GM18907 (cell line): ENCODE measurements around the gene TMEM231.
"Not testable (repeated sequence)": the region's sequence is repeated elsewhere in the genome, so short reads cannot be mapped to it uniquely, and the experiment has no call there.

Source experiments
- ATAC-seq: cut with Tn5 transposase; IDR thresholded peaks from one replicate; pipeline ENCODE4 v1.9.1; 2021; ENCODE audit warnings: mild to moderate bottlenecking, moderate library complexity; ENCODE audit not compliant: unreplicated experiment

Gene TMEM231

DNA sequence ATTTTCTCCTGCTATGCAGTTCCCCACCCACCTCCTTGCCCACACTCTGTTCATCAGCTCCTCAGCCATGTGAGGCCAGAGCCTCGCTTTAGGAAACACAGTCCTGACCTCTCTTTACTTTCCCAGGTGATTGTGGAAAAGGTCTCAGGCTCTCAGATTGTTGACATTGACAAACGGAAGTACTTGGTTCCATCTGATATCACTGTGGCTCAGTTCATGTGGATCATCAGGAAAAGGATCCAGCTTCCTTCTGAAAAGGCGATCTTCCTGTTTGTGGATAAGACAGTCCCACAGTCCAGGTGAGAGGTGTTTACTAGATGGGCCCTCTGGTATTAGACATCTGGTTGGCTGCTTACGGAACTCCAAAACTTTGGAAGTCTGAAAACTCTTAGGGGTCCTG, 11.9 kb upstream of the TMEM231 start:
- no peak for ATAC-seq

DNA sequence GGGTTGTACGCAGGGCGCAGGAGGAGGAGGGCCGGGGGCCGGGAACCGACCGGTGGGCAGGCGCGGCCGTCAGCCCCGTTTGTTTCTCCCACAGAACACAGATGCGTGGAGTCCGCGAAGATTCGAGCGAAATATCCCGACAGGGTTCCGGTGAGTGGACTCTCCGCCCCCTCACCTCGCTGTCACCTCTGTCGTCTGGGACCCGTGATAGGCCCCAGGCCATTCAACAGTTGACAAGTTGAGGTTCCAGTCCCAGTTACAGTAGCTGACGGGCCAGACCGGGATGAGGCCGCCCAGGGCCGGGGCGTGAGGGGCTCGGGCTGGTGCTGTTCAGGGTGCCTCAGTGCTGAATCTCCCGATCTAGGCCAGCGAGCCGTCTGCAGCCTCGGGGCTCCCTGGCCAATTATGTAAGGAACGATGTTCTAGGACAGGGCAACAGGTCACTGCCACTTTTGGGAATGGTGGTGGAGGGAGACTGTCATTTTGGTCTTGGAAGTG, 10.8 kb upstream of the TMEM231 start:
- ATAC-seq, result peak; percentile 9

DNA sequence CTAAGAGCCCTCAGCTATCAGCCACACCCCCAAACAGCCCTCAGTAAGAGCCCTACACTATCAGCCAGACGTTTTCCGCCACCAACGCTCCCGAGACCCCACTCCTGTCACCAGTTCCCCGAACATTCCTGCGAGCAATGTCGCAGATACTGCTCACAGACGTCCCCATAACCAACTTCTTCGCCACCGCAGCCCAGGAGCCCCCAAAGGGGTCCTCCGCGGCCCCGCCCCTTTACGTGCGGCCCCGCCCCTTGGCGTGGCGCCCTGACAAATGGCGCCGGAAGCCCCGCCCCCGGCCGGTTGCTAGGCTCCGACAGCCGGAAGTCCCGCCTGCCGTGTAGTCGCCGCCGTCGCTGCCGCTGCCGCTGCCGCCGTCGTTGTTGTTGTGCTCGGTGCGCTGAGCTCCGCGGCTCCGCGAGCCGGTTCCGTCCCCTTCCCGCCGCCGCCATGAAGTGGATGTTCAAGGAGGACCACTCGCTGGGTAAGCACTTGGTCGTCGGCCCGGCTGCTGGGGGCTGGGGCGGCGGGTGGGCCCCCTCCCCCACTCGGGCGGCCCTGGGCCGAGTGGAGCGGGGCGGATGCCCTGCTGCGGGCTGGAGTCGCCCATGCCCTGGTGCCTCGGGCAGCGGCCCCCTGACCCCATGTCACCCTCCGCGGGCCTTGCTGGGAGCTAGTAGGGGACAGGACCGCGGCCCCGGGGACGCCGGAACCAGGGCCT, 10.1 kb upstream of the TMEM231 start, which contains the start of gene GABARAPL2:
Gene GABARAPL2, plus strand, starts transcription at position 340 of the 718 bp plus-strand sequence. Its CDS starts 108 bp downstream, at position 448.
- peak; percentile 76 for ATAC-seq

DNA sequence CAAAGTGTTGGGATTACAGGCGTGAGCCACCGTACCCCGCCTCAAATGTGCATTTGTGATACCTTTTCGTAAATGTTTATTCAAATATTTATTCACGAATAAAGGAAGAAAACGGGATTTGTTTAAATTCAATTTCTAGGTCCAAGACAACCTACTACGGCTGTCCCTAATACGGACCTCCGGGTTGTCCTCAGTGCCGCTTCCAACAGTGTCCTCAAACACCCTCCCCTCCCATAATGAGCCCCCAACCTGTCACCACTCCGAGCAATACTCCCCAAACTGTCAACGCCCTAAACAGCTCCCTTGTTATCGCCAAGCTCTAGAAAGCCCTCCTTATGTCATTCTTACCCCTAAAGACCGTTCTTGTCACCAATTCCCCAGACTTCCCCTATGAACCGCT, 9.6 kb upstream of the TMEM231 start:
- peak; percentile 16 for ATAC-seq

DNA sequence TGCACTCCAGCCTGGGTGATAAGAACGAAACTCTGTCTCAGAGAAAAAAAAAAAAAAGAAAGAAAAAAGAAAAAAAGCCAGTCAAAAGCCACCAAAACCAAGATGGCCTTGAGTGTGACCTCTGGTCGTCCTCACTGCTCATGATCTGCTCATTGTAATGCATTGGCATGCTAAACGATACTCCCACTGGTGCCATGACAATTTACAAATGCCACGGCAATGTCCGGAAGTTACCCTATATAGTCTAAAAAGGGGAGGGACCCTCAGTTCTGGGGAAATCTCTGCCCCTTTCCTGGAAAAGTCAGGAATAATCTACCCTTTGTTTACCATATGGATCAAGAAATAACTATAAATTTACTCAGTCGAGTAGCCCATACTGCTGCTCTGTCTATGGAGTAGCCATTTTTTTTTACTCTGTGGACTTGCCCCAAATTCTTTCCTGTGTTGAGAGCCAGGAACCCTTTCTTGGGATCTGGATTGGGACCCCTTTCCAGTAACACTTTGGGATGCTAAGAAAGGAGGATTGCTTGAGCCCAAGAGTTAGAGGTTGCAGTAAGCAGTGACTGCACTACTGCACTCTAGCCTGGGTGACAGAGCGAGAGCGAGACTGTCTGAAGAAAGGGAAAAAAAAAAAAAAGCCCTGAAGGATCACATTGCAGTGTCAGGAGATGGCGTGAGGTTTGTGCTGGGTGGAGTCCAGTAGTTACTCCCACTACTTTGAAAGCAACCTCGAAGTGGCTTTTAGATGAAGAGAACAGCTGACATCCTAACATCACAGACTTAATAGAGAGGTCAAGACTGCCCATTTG, 3.7 kb upstream of the TMEM231 start:
- ATAC-seq, result no peak

DNA sequence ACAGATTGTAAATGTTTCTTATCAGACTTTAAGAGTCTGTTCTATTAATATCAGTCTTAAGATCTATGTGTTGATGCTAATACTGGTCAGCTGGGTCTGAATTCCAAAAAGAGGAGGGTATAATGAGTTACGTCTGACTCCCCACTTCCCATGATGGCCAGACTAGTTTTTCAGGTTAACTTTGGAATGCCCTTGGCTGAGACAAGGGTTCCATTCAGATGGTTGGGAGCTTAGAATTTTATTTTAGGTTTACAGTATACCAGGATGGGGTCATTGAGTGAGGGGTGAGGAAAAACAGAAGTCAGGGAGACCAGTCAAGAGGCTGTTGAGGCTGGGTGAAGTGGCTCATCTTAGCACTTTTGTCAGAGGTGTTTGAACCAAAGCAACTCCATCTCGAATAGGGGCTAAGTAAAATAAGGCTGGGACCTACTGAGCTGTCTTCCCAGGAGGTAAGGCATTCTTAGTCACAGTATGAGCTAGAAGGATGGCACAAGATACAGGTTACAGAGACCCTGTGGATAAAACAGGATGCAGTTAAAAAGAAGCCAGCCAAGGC, 2.9 kb upstream of the TMEM231 start:
- ATAC-seq, result no peak

DNA sequence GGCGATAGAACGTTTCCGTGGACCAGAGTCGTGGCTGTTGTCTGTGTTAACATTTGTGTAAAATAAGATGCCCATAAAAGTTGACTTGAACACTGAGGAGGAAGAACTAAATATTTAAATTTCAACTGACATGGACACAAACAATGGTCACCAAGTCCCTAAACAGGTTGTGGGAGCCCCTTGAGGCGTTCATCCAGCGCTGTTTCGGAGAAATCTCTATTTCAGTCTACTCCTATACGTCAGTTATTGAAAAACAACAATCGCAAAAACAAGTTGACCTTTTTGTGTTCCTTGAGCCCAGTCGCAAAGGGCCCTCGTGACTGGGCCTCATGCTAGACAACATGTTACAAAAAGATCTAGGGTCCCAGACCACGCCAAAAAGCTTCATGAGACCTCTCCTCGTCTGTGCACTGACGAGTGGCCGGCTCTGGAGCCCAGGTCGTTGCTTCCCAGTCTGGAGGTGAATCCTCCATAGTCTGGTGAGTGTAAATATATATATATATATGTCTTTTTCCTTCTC, 439 bp upstream of the TMEM231 start:
- no peak for ATAC-seq

DNA sequence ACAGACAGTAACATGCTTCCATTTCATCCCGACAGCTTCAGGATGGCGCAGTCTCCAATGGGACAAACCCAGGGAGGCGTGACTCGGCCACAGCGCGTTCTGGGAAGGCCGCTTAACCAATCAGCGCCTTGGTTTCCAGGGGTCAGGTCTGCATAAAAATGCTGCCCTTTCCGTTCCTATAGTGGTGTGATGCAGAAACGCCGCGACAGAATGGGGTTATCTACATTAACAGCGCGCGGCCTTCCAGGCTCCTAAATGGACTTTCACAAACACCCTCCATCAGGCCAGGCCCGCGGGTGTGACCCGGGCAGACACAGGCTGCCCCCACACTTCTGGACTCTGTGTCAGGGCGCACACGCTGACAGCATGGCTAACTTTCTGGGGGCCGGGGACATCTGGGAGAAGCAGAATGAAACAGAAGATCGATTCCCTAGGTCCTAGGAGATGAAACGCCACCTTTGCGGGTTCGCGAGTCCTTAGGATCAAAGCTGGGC, 792 bp downstream of the TMEM231 start:
- peak; percentile 34 for ATAC-seq

DNA sequence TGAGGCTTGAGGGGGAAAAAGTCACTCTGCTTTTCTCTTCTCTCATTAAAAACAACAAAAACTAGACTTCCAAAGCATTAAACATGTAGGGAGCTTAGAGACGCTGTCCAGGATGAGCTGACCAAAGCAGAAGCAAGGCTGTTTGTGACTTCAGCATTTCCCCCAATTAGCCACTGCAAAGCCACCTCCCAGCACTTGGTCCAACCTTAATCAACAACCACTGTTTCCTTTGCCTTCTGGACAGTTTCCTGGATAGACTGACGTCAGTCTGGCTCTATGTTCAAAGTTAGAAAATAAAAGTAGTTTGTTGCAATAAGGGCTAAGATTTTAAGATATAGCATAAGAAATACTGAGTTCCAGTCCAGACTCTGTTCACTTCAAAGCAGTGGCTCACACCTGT, 3.1 kb downstream of the TMEM231 start:
- no peak for ATAC-seq

DNA sequence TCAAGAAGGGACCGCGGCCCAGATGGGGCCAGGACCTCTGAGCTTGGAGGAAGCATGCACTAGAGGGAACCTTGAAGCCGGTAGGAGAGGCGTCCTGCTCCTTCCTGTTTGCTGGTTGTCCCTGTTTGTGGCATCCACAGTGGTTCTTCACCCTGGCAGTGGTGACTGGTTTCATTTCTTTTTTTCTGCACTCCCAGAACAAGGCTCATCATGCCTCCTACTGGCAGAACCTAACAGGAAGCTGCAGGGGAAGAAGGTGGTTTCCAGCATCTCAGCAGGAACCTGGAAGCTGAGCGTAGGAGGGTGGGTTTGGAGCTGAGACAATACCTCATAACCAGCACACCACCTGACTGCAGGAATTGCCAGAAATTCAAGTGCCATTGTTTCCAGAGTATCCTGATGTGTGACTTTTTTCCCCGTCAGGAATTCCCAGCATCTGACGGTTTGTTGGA, 5.8 kb downstream of the TMEM231 start:
- peak; percentile 86 for ATAC-seq

DNA sequence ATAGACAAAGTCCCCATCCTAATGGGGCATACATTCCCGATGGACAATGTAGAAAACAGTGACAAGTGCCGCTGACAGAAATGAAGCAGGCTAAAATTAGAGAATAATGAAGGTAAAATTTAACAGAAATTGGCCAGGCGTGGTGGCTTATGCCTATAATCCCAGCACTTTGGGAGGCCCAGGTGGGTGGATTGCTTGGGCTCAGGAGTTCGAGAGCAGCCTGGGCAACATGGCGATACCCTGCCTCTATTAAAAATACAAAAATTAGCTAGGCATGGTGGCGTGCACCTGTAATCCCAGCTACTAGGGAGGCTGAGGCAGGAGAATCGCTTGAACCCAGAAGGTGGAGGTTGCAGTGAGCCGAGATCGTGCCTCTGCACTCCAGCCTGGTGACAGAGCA, 7.6 kb downstream of the TMEM231 start:
- ATAC-seq, result not testable (repeated sequence)

DNA sequence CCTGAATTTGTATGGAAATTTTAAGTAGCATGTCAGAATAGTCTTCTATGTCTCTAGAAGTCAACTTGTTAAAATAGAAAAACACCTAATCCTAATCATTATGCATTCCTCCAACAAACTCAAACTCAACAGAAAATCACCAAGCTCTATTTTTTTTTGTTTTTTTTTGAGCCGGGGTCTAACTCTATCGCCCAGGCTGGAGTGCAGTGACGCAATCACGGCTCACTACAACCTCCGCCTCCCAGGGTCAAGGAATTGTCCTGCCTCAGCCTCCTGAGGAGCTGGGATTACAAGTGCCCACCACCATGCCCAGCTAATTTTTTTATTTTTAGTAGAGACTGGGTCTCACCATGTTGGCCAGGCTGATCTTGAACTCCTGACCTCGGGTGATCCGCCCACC, 9.8 kb downstream of the TMEM231 start:
- ATAC-seq, result no peak

DNA sequence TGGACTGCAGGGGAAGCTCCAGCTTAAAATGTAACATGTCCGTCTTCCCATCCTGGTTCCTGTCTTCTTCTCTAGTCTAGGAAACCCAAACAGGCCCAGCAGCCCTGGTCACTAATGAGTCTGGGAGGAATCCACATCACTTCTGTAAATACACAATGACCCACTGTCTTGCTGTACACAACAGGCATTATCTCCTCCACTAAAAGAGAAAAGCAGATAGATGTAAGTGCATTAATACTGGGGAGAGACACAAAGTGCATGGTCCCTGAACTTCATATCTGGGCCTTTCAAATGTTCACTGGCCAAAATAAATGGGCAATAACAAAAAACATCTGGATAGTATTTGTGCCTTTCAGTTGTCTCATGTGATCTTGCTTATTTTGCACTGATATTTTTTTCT, 10.2 kb downstream of the TMEM231 start:
- not testable (repeated sequence) for ATAC-seq

DNA sequence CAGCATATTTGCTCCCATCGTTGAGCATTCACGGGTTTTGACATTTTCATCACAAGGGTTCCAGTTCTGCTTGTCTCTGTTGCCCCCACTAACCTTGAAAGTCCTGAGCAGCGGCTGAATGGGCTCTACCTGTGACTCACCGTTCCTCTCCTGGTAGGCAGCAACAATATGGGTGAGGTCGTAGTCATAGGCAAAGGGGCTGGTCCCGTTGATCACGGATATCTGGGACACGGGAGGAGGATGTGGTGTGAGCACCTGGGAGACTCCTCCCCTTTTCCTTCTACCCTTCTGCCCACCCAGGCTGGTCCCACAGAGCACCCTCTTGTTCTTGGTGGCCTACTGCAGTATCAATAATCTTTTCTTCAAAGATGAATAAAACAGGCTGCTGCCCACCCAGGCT, 13.6 kb downstream of the TMEM231 start:
- not testable (repeated sequence) for ATAC-seq

DNA sequence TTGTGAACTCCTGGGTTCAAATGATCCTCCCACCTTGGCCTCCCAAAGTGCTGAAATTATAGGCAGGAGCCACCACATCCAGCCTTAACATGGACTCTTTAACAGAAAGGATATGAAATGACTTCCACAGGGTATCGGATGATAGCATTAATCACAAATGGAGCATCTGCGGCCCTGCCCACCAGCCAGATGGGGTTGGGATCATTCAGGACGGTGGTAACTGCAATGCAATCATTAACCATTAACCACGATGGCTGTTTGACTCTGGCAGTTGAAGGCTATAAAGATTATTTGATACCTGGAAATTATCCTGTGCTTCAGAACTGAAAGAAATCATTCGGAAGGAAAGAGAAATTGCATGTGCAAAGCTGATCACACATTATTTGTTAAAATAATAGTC, 14.8 kb downstream of the TMEM231 start:
- ATAC-seq, result no peak

DNA sequence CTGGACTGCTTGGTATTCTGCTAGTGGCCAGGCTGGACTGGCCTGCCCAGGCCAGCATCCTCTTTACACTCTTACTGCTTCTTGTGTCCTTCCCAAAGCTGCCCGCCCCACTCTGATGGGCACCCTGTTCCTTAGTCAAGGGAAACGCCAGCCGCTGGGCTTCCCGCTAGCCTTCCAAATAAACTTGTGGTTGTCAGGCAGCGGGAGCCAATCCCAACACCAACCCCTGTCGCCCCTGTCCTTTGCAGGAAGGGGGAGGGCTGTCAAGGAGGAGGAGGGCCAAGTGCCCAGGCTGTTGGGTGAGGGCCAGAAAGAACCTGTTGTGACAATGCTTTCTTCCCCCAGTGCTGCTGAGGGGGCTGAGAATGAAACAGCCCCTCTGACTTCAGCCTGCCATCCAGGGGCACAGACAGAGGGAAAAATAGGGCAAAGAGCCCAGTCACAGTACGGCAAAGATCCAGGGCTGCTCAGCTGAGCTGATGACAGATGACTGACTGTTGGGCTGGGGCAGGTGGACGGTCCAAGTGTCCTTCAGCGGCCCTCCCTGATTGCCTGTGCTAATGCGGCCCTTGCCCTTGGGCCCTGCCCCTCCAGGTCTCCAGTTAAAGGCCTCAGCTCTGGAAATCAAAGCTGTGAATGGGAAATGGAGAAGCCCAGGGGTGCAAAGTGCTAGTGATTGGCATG, 17.0 kb downstream of the TMEM231 start:
- ATAC-seq, result not testable (repeated sequence)

DNA sequence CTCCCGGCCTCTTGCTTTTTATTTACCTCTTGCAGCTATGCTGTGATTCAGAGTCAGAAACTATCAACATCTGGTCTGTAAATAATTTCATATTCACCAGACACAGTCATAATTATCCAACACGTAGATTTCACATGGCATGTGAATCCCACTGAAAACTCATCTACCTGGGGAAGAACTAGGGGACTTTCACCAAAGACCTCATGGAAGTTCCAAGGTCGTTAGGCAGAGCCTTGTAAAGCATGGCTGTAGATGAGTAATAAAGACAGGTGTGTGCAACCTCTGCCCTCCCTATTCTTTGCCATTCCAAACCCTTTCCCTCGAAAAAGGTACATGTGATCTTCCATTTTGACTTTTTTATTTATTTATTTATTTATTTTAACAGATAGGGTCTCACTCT, 18.3 kb downstream of the TMEM231 start:
- ATAC-seq, result no peak

DNA sequence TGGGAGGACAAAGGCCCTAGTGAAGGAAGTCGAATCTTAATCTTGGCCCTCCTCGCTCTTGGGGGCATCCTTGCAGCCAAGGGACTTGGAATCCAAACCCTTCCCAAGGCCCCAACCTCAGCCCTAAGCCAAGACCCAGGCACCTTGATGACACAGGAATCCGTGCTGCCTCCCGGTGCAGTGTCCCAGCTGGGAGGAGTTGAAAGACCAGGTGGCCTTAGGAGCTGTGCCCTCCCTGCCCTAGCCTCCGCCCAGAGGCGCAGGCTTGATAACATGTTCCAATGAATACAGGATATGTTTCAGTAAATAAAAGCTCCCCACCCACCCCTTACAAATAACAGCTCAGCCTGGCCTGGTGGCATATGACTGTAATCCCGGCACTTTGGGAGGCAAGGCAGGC, 20.2 kb downstream of the TMEM231 start, which contains the start of gene CHST5:
Gene CHST5, minus strand, starts transcription at position 208 of the 400 bp plus-strand sequence. CDS start 5,724 bp downstream, outside the sequence.
- ATAC-seq, result no peak

DNA sequence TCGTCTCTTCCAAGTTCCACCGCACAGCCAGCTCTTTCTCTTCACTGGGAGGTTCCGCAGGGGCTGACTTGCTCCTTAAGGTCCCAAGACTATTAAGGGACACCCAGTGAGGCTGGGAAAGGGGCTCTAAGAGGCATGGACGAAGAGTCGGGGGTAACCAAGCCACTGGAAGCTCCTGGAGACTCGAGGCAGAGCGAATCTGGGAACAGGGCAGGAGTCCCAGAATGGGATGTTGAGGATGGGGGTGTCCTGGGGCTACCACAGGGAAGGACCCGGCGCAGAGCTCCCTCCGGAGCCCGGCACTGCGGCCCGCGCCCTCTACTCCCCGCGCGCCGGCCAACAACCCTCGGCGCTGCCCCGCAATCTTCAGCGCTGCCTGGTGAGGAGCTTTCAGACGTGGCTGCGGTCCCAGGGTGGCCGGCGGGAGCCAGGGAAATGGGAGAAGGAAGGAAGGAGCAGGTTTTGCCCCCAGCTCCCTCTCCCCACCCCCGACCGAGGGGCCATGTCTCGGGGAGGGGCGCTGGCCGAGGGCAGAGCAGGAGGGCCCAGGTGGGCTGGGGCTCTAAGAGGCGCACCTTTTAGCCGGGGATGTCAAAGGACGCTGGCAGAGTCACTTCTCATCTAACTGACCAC, 20.7 kb downstream of the TMEM231 start:
- ATAC-seq, result no peak
